NB4 (cell line): ENCODE measurements around the gene APH1B.
"Not testable (repeated sequence)": the region's sequence is repeated elsewhere in the genome, so short reads cannot be mapped to it uniquely, and the experiment has no call there.

Experiments used
- DNase-seq: peaks from one replicate; pipeline ENCODE4 v3.0.0; 2010; ENCODE audit warnings: low read depth
- H3K4me3 ChIP-seq: one replicate; pipeline ENCODE4 v1.5.1; 2011; ENCODE audit warnings: mild to moderate bottlenecking, low read depth, low read length, moderate library complexity
- CTCF ChIP-seq: IDR thresholded peaks from one replicate; pipeline ENCODE4 v1.5.1; 2012; ENCODE audit warnings: low read depth, low read length
- MAX ChIP-seq: IDR thresholded peaks from 2 replicates; pipeline ENCODE4 v1.6.1; 2011; ENCODE audit warnings: low read depth, low read length
- MYC ChIP-seq: IDR thresholded peaks from 2 replicates; pipeline ENCODE4 v1.6.1; 2011; ENCODE audit warnings: low read depth, low read length
- POLR2A ChIP-seq: IDR thresholded peaks from 2 replicates; pipeline ENCODE4 v1.6.1; 2011; ENCODE audit warnings: mild to moderate bottlenecking; ENCODE audit not compliant: insufficient read length; ENCODE audit errors: extremely low read depth

APH1B gene

GRCh38 chr15:63314409-63314808 is 37.0 kb downstream of the APH1B start:
- no peak for TF ChIP-seq MYC
- no peak for TF ChIP-seq CTCF
- TF ChIP-seq MAX: no peak
- no peak for TF ChIP-seq POLR2A
- no peak overlapping the region for H3K4me3 ChIP-seq
- no peak for DNase-seq

GRCh38 chr15:63318344-63318743 is 40.9 kb downstream of the APH1B start:
- TF ChIP-seq MYC (no peak), CTCF (no peak), MAX (no peak), POLR2A (no peak)
- H3K4me3 ChIP-seq: no peak overlapping the region
- DNase-seq: no peak

- DNase-seq: no peak
- H3K4me3 ChIP-seq: no peak overlapping the region
- TF ChIP-seq POLR2A (no peak), MAX (no peak), CTCF (no peak), MYC (no peak)
Observed at GRCh38 chr15:63319065-63319464, 41.7 kb downstream of the APH1B start.

- DNase-seq, H3K4me3 ChIP-seq: not testable (repeated sequence)
Observed at GRCh38 chr15:63320446-63320845, 43.0 kb downstream of the APH1B start.

GRCh38 chr15:63320981-63321380 is 43.6 kb downstream of the APH1B start:
- DNase-seq: not testable (repeated sequence)

GRCh38 chr15:63321462-63321861 is 44.1 kb downstream of the APH1B start:
- no peak overlapping the region for H3K4me3 ChIP-seq
- no peak for TF ChIP-seq CTCF
- TF ChIP-seq MAX: no peak
- TF ChIP-seq POLR2A: no peak
- DNase-seq: no peak

More at GRCh38 chr15:63320981-63321380, 43.6 kb downstream of the APH1B start:
- H3K4me3 ChIP-seq: not testable (repeated sequence)

GRCh38 chr15:63322541-63322940 is 45.1 kb downstream of the APH1B start:
- H3K4me3 ChIP-seq: no peak overlapping the region
- TF ChIP-seq CTCF (no peak), MYC (no peak), POLR2A (no peak), MAX (no peak)
- no peak for DNase-seq
